SK-N-SH treated with all-trans-retinoic acid at 6 μM for 48 hours (cell line): Measurements from ENCODE around the gene OLAH.

Experiments used
- ATAC-seq: fragments of 200-7000 bp; cut with Tn5 transposase; 3 replicates; pipeline ENCODE4 v1.9.1; 2020; ENCODE audit warnings: mild to moderate bottlenecking, moderate library complexity
- ARNTL ChIP-seq: fragments of 450-650 bp; formaldehyde crosslinking; IDR thresholded peaks from 2 replicates; pipeline ENCODE4 v1.5.0; 2020; ENCODE audit warnings: low read depth, mild to moderate bottlenecking, moderate library complexity, borderline replicate concordance
- BACH2 ChIP-seq: fragments of 250-450 bp; sonication (Bioruptor Pico); IDR thresholded peaks from 2 replicates; pipeline ENCODE4 v1.9.0; 2021; ENCODE audit warnings: mild to moderate bottlenecking, borderline replicate concordance
- CSDC2 ChIP-seq: fragments of 250-450 bp; sonication (Bioruptor Pico); IDR thresholded peaks from 2 replicates; pipeline ENCODE4 v1.5.0; 2020; ENCODE audit warnings: mild to moderate bottlenecking, moderate library complexity
- CSRNP3 ChIP-seq: fragments of 250-450 bp; sonication (Bioruptor Pico); IDR thresholded peaks from 2 replicates; pipeline ENCODE4 v1.5.1; 2021; ENCODE audit warnings: mild to moderate bottlenecking, moderate library complexity
- ESRRG ChIP-seq: fragments of 250-450 bp; sonication (Bioruptor Pico); IDR thresholded peaks from 2 replicates; pipeline ENCODE4 v1.6.1; 2021; ENCODE audit warnings: mild to moderate bottlenecking
- GLIS3 ChIP-seq: fragments of 250-450 bp; sonication (Bioruptor Pico); IDR thresholded peaks from 2 replicates; pipeline ENCODE4 v1.5.0; 2020; ENCODE audit warnings: mild to moderate bottlenecking, moderate library complexity
- ISL1 ChIP-seq: fragments of 250-450 bp; sonication (Bioruptor Pico); IDR thresholded peaks from 2 replicates; pipeline ENCODE4 v2.1.2; 2022; ENCODE audit warnings: mild to moderate bottlenecking, moderate library complexity
- OSR1 ChIP-seq: fragments of 250-450 bp; sonication (Bioruptor Pico); IDR thresholded peaks from 2 replicates; pipeline ENCODE4 v1.8.0; 2022; ENCODE audit warnings: moderate library complexity, mild to moderate bottlenecking, inconsistent platforms
- POU6F1 ChIP-seq: fragments of 250-450 bp; sonication (Bioruptor Pico); IDR thresholded peaks from 2 replicates; pipeline ENCODE4 v1.8.0; 2021; ENCODE audit warnings: low read depth, mild to moderate bottlenecking, moderate library complexity, borderline replicate concordance
- PPARA ChIP-seq: fragments of 250-450 bp; sonication (Bioruptor Pico); IDR thresholded peaks from 2 replicates; pipeline ENCODE4 v1.5.0; 2020; ENCODE audit warnings: mild to moderate bottlenecking, borderline replicate concordance
- RARB ChIP-seq: fragments of 250-450 bp; sonication (Bioruptor Pico); IDR thresholded peaks from 2 replicates; pipeline ENCODE4 v1.8.0; 2021; ENCODE audit warnings: mild to moderate bottlenecking, moderate library complexity
- SNAI2 ChIP-seq: fragments of 250-450 bp; sonication (Bioruptor Pico); IDR thresholded peaks from 2 replicates; pipeline ENCODE4 v1.5.0; 2020; ENCODE audit warnings: mild to moderate bottlenecking, moderate library complexity
- TCF4 ChIP-seq: fragments of 250-450 bp; sonication (Bioruptor Pico); IDR thresholded peaks from 2 replicates; pipeline ENCODE4 v1.8.0; 2021; ENCODE audit warnings: mild to moderate bottlenecking, moderate library complexity, borderline replicate concordance
- TOX ChIP-seq: fragments of 250-450 bp; sonication (Bioruptor Pico); IDR thresholded peaks from 2 replicates; pipeline ENCODE4 v1.8.0; 2021; ENCODE audit warnings: mild to moderate bottlenecking, moderate library complexity, borderline replicate concordance
- TSHZ2 ChIP-seq: fragments of 250-450 bp; sonication (Bioruptor Pico); IDR thresholded peaks from 2 replicates; pipeline ENCODE4 v1.5.0; 2020; ENCODE audit warnings: mild to moderate bottlenecking, moderate library complexity
- ZC3H10 ChIP-seq: fragments of 250-450 bp; sonication (Bioruptor Pico); IDR thresholded peaks from 2 replicates; pipeline ENCODE4 v1.5.1; 2021; ENCODE audit warnings: mild to moderate bottlenecking, moderate library complexity
- ZFP3 ChIP-seq: fragments of 250-450 bp; sonication (Bioruptor Pico); IDR thresholded peaks from 2 replicates; pipeline ENCODE4 v1.5.0; 2020; ENCODE audit warnings: mild to moderate bottlenecking, moderate library complexity
- ZFP30 ChIP-seq: fragments of 450-650 bp; formaldehyde crosslinking; IDR thresholded peaks from 2 replicates; pipeline ENCODE4 v1.5.0; 2022; ENCODE audit warnings: mild to moderate bottlenecking, moderate library complexity
- ZNF565 ChIP-seq: fragments of 450-650 bp; formaldehyde crosslinking; conservative IDR thresholded peaks from 2 replicates; pipeline ENCODE4 v1.5.0; 2020; ENCODE audit warnings: low read depth, mild to moderate bottlenecking, moderate library complexity
- ZNF70 ChIP-seq: fragments of 450-650 bp; formaldehyde crosslinking; IDR thresholded peaks from 2 replicates; pipeline ENCODE4 v1.5.0; 2020; ENCODE audit warnings: mild to moderate bottlenecking, moderate library complexity
- ZNF8 ChIP-seq: fragments of 450-650 bp; formaldehyde crosslinking; IDR thresholded peaks from 2 replicates; pipeline ENCODE4 v1.5.0; 2020; ENCODE audit warnings: mild to moderate bottlenecking, moderate library complexity
- TF ChIP-seq, protein P1 (sequence below): fragments of 250-450 bp; sonication (Bioruptor Pico); IDR thresholded peaks from 2 replicates; pipeline ENCODE4 v1.8.0; 2020; ENCODE audit warnings: mild to moderate bottlenecking, moderate library complexity, borderline replicate concordance
- TF ChIP-seq, protein P2 (sequence below): fragments of 250-450 bp; sonication (Bioruptor Pico); IDR thresholded peaks from 2 replicates; pipeline ENCODE4 v1.5.1; 2020; ENCODE audit warnings: low read depth, mild to moderate bottlenecking, moderate library complexity

The OLAH gene

DNA sequence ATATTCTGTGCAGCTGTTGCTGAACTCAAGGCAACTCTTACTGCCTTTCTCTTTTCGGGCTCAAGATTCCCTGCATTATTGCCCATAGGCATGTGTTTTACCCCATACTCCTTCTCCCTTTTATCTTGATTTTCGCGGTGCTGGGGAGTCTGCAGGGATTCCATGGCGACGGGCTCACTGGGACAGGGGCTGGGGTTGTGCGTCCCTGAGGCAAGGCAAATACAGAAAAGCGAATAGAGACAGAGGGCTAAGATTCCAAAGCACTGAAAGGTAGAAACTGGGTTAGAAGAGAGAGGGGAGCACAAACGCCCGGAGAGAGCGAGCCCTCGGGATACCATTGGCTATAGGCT, 52.9 kb downstream of the OLAH start (continued):
- no peak for TF ChIP-seq CSRNP3
- TF ChIP-seq ZFP30 = no peak
- TF ChIP-seq ZFP3 (CRISPR knock-in tag) = no peak
- TF ChIP-seq ZNF565 = no peak
- no peak for TF ChIP-seq OSR1 (CRISPR knock-in tag)
- TF ChIP-seq, all 23 proteins: peak for 0

DNA sequence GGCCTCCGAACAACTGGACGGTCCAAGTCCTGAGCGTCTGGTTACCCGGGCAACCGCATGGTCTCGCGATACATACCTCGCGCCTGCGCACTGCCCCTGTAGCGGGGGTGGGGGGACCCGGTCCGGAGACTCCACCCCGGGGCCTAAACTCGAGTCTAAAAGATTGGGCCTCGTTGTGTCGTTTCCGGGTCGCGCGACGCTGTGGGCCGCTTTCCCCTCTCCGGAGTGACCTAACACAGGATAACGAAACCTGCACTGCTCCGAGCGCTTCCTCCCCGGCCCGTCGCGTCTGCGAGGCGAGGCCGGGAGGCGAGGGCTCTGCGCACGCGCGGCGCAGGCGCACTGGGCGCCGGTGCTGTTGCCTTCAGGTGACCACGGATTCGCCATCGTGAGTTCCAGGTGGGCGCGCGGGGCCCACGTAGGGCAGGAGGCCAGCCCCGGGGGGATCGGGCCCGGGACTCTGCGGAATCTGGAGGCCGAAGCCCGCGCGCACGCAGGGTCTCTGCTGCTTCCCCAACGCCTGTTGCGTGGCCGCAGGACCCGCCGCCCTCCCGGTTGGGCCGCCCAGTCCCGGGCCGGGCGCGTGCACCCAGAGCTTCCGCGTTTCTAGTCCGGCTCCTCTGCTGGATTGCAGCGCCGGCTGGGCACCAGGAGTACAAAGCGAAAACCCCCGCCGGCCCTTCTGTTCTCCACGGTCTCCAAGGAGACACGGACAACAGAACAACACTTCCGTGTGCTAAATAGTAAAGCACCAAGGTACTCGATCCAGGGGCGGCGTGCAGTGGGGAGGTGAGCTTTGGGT, 53.5 kb downstream of the OLAH start, which contains the start of gene RPP38:
TSS of gene RPP38 (plus strand) at position 345 of the 802 bp plus-strand sequence. CDS start 5,960 bp downstream, outside the sequence.
- TF ChIP-seq CSRNP3 (0 out of 2 replicates have a peak, but pooled peaks have one; percentile 39), RARB (CRISPR knock-in tag) (peak; percentile 78; the same call in 1 of the 2 replicates), CSDC2 (peak; percentile 82; the same call in 1 of the 2 replicates), ZNF565 (no peak), ZNF70 (CRISPR knock-in tag) (no peak), POU6F1 (CRISPR knock-in tag) (no peak), ARNTL (CRISPR knock-in tag) (no peak), ZNF8 (CRISPR knock-in tag) (no peak), ISL1 (no peak), TSHZ2 (CRISPR knock-in tag) (no peak), TCF4 (peak; percentile 45), ZFP3 (CRISPR knock-in tag) (no peak), BACH2 (no peak), ZFP30 (no peak), TOX (no peak), ZC3H10 (CRISPR knock-in tag) (no peak), OSR1 (CRISPR knock-in tag) (no peak), SNAI2 (no peak), GLIS3 (CRISPR knock-in tag) (peak; percentile 88), PPARA (no peak), ESRRG (peak; percentile 88; the same call in 1 of the 2 replicates)
- TF ChIP-seq, protein P1, sequence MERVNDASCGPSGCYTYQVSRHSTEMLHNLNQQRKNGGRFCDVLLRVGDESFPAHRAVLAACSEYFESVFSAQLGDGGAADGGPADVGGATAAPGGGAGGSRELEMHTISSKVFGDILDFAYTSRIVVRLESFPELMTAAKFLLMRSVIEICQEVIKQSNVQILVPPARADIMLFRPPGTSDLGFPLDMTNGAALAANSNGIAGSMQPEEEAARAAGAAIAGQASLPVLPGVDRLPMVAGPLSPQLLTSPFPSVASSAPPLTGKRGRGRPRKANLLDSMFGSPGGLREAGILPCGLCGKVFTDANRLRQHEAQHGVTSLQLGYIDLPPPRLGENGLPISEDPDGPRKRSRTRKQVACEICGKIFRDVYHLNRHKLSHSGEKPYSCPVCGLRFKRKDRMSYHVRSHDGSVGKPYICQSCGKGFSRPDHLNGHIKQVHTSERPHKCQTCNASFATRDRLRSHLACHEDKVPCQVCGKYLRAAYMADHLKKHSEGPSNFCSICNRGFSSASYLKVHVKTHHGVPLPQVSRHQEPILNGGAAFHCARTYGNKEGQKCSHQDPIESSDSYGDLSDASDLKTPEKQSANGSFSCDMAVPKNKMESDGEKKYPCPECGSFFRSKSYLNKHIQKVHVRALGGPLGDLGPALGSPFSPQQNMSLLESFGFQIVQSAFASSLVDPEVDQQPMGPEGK = peak; percentile 64
- TF ChIP-seq, protein P2, sequence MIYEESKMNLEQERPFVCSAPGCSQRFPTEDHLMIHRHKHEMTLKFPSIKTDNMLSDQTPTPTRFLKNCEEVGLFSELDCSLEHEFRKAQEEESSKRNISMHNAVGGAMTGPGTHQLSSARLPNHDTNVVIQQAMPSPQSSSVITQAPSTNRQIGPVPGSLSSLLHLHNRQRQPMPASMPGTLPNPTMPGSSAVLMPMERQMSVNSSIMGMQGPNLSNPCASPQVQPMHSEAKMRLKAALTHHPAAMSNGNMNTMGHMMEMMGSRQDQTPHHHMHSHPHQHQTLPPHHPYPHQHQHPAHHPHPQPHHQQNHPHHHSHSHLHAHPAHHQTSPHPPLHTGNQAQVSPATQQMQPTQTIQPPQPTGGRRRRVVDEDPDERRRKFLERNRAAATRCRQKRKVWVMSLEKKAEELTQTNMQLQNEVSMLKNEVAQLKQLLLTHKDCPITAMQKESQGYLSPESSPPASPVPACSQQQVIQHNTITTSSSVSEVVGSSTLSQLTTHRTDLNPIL = no peak
- ATAC-seq = peak; percentile 91
